MCF 10A (cell line): ENCODE measurements around the gene ACAP2. TPM values are rescaled to one million over a fixed set of nuclear protein-coding genes. Genes with fewer than 3 reads are reported as not detected.
A peak's percentile ranks its signal among the peaks of the same experiment; 100 is the strongest.

Experiments used
- BruUV-seq: library from RNA; stranded (reverse); fragments of 400-500 nt; replicated peaks from 2 replicates; lab custom pipeline; 2021; lab: Mats Ljungman, UMichigan
- CTCF ChIA-PET: fragments of 300-600 bp; sonication (Branson Sonifier 250); formaldehyde crosslinking; extraction: SDS; loops from one replicate; lab custom pipeline; 2021; ENCODE audit warnings: antibody characterized with exemption, inconsistent platforms; lab: Yijun Ruan, JAX
- POLR2A ChIA-PET: fragments of 300-600, 350-650 bp; sonication (Branson Sonifier 250); formaldehyde crosslinking; extraction: SDS; loops from one replicate; lab custom pipeline; 2020; ENCODE audit warnings: antibody characterized with exemption, inconsistent platforms; lab: Yijun Ruan, JAX
- DNase-seq: peaks from one replicate; pipeline ENCODE4 v3.0.0-alpha.2; 2018; ENCODE audit not compliant: unreplicated experiment
- H3K27ac Mint-ChIP-seq: one replicate; pipeline ENCODE4 v1.8.0; 2022; ENCODE audit warnings: mild to moderate bottlenecking, low read depth, mixed read lengths; ENCODE audit not compliant: unreplicated experiment
- H3K27me3 Mint-ChIP-seq: one replicate; pipeline ENCODE4 v1.8.0; 2022; ENCODE audit warnings: mixed read lengths; ENCODE audit not compliant: insufficient read depth, unreplicated experiment
- H3K36me3 Mint-ChIP-seq: one replicate; pipeline ENCODE4 v1.8.0; 2022; ENCODE audit warnings: mild to moderate bottlenecking, moderate library complexity, mixed read lengths; ENCODE audit not compliant: insufficient read depth, unreplicated experiment
- H3K4me1 Mint-ChIP-seq: one replicate; pipeline ENCODE4 v1.8.0; 2022; ENCODE audit warnings: mixed read lengths; ENCODE audit not compliant: insufficient read depth, unreplicated experiment
- H3K4me3 Mint-ChIP-seq: one replicate; pipeline ENCODE4 v1.8.0; 2022; ENCODE audit warnings: mild to moderate bottlenecking, moderate library complexity, mixed read lengths; ENCODE audit not compliant: unreplicated experiment
- H3K9me3 Mint-ChIP-seq: one replicate; pipeline ENCODE4 v1.8.0; 2022; ENCODE audit warnings: mixed read lengths; ENCODE audit not compliant: unreplicated experiment
- CTCF ChIP-seq: fragments of 200-600 bp; IDR thresholded peaks from one replicate; pipeline ENCODE4 v1.8.0; 2022; ENCODE audit warnings: antibody characterized with exemption, mild to moderate bottlenecking; ENCODE audit not compliant: unreplicated experiment
- intact Hi-C: fragments of 100-400 bp; cut with micrococcal nuclease; formaldehyde crosslinking; loops from 2 replicates; pipeline ENCODE4 v1.14.1; 2022
- total RNA-seq: library from RNA; stranded (reverse); gene quantifications from 2 replicates; pipeline ENCODE4 v1.2.3, GENCODE V29; 2022

The ACAP2 gene
- total RNA-seq, 1 experiment from 2014 or later = 53.2 TPM

GRCh38 chr3:195263193-195263924, 179.5 kb downstream of the ACAP2 start:
- intact Hi-C loops = loop anchor here (5.0 kb wide), 1 partner anchor 261 kb away; no protein-coding TSS in a partner anchor
- POLR2A ChIA-PET = interaction anchor here (1.5 kb wide), 1 partner anchor 581 kb away, joined by 4 read pairs; no protein-coding TSS in a partner anchor
- CTCF ChIA-PET = interaction anchor here (0.6 to 3.7 kb wide), 7 partner anchors 8 to 592 kb away, joined by 3 to 41 read pairs (median 4); partner anchors contain the start of genes LSG1 and XXYLT1
- no TSS peak for BruUV-seq
- Mint-ChIP-seq H3K27ac (no peak overlapping the region), H3K9me3 (no peaks in the 10 kb centered on the region), H3K36me3 (peaks cover 5% of the 10 kb centered on the region), H3K27me3 (no peaks in the 10 kb centered on the region), H3K4me3 (no peak overlapping the region), H3K4me1 (peaks cover 16% of the 10 kb centered on the region)
- no peak for DNase-seq
- TF ChIP-seq CTCF = no peak

GRCh38 chr3:195261925-195262324, 180.9 kb downstream of the ACAP2 start:
- ChIA-PET CTCF (interaction anchor here (0.6 to 3.7 kb wide), 8 partner anchors 9 to 599 kb away, joined by 3 to 41 read pairs (median 4); partner anchors contain the start of genes LSG1 and XXYLT1), POLR2A (interaction anchor here (0.6 to 2.9 kb wide), 3 partner anchors 390 to 794 kb away, joined by 3 to 14 read pairs (median 5); partner anchors contain the start of gene LSG1)
- H3K4me1 Mint-ChIP-seq = peaks cover 11% of the 10 kb centered on the region
- H3K27ac Mint-ChIP-seq = no peak overlapping the region
- BruUV-seq = no TSS peak
- intact Hi-C loops = loop anchor here (5.0 kb wide), 1 partner anchor 260 kb away; no protein-coding TSS in a partner anchor
- no peaks in the 10 kb centered on the region for H3K27me3 Mint-ChIP-seq
- no peak for TF ChIP-seq CTCF
- no peak overlapping the region for H3K4me3 Mint-ChIP-seq
- H3K9me3 Mint-ChIP-seq = no peaks in the 10 kb centered on the region
- DNase-seq = no peak
- peaks cover 5% of the 10 kb centered on the region for H3K36me3 Mint-ChIP-seq

DNA sequence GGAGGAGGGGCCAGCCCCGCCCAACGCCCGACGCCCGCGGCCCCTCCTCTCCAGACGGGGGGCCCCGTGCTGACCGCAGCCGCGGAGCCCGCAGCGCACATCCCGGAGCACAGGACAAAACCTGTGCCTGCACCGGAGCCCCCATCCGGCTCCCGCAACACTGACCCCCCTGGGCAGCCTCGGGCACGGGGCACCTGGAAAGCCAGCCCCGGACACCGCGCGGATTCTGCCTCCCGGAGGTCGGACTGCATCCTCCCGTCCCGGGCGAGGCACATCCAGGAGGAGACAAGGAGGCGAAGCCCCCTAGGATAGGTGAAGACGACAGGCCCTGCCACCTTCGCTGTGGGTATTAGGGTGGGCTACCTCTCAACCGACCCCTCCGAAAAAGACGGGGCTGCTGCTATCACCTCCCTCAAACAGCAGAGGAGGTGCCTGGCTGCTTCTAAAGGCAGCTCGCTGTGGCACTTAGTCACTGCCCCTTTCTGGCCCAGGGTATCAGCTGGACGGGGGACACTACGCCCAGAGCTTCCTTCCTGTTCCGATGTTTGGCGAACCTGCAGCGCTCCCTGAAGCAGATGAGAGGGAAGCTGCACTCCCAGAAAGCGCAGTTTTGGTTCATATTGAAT, 182.4 kb downstream of the ACAP2 start:
- no peaks in the 10 kb centered on the region for H3K9me3 Mint-ChIP-seq
- no peak for DNase-seq
- peaks cover 11% of the 10 kb centered on the region for H3K4me1 Mint-ChIP-seq
- peak overlapping the region; percentile 67 for H3K4me3 Mint-ChIP-seq
- H3K27ac Mint-ChIP-seq = no peak overlapping the region
- ChIA-PET POLR2A (interaction anchor here (0.6 to 2.9 kb wide), 6 partner anchors 282 to 670 kb away, joined by 3 to 14 read pairs (median 3); partner anchors contain the start of genes LSG1 and PPP1R2), CTCF (interaction anchor here (0.6 to 3.7 kb wide), 16 partner anchors 11 to 589 kb away, joined by 3 to 41 read pairs (median 4); partner anchors contain the start of genes FAM43A, LSG1 and XXYLT1)
- intact Hi-C loops = loop anchor here (1.0 to 5.0 kb wide), 3 partner anchors 258 to 589 kb away; no protein-coding TSS in a partner anchor
- no peaks in the 10 kb centered on the region for H3K27me3 Mint-ChIP-seq
- H3K36me3 Mint-ChIP-seq = peaks cover 5% of the 10 kb centered on the region
- BruUV-seq = no TSS peak
- no peak for TF ChIP-seq CTCF
